Measurements from ENCODE around the gene MMP25.

GRCh38 chr16:3026609-3027488, 19.5 kb upstream of the MMP25 start:
- TF ChIP-seq CTCF (IDR thresholded peaks at IDR 0.05): no peak
- no peak for TF ChIP-seq POLR2A (IDR thresholded peaks at IDR 0.05)
- no peak for TF ChIP-seq POLR2AphosphoS5 (IDR thresholded peaks at IDR 0.05; ENCODE audit: insufficient read depth in 1 of 2, low read depth in 1 of 2)
